ENCODE data around the gene KRTAP10-5.

- TF ChIP-seq POLR2A (IDR thresholded peaks at IDR 0.05; ENCODE audit: low read depth, low read length) (no peak), POLR2AphosphoS5 (IDR thresholded peaks at IDR 0.05; ENCODE audit: low read depth, low read length) (no peak), TAF1 (IDR thresholded peaks at IDR 0.05; ENCODE audit: borderline replicate concordance, low read depth, low read length) (no peak)
Observed at GRCh38 chr21:44615911-44616590, 35.6 kb upstream of the KRTAP10-5 start.

All from GM12892 (cell line).